SK-MEL-5 (cell line): Measurements from ENCODE around the gene DNAI7. TPM values are rescaled to one million over a fixed set of nuclear protein-coding genes. Genes with fewer than 3 reads are reported as not detected.

Experiments used
- DNase-seq: peaks from one replicate; pipeline ENCODE4 v3.0.0-alpha.2; 2016; ENCODE audit warnings: low read depth, low spot score
- in situ Hi-C: cut with HindIII; loops from 2 replicates; pipeline ENCODE4 v1.10.0; 2016; ENCODE audit warnings: low sequenced_read_pairs, high pct_unique_total_duplicates, low pct_unique_long_range_greater_than_20kb
- total RNA-seq: library from RNA; depleted of rRNA; stranded (reverse); fragments of >200 nt; shearing (Covaris generic); gene quantifications from 2 replicates; pipeline ENCODE4 v1.2.3, GENCODE V29; 2014

DNAI7 gene
- total RNA-seq, 1 experiment from 2014 or later, result 0.21 TPM

DNA sequence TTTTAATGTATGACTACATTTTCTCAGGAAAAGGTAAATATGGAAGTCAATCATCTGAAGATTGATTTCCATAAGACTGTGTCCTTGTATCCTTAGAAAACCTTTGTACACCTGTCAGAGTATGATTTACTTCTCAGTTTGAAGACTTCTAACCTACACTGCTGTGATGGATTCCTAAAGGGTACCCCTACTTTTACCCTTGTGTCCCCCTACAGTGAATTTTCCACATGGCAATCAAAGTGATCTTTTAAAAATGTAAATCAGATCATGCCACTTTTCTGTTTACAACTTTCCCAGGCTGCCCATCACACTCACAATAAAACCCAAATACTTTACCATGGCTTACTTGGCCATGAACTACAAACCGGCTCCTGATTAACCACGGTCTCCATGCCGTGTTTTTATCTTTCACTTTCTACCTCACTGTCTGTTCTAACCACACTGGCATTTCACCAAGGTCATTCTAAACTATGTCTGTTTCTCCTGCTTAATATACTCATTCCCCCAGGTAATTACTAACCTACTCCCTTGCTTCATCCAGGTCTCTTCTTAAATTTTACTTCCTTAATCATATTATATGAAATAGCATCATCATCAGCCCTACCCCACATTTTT lies 8.1 kb downstream of the DNAI7 start:
- in situ Hi-C loops, result no loop called here
- DNase-seq, result no peak

DNA sequence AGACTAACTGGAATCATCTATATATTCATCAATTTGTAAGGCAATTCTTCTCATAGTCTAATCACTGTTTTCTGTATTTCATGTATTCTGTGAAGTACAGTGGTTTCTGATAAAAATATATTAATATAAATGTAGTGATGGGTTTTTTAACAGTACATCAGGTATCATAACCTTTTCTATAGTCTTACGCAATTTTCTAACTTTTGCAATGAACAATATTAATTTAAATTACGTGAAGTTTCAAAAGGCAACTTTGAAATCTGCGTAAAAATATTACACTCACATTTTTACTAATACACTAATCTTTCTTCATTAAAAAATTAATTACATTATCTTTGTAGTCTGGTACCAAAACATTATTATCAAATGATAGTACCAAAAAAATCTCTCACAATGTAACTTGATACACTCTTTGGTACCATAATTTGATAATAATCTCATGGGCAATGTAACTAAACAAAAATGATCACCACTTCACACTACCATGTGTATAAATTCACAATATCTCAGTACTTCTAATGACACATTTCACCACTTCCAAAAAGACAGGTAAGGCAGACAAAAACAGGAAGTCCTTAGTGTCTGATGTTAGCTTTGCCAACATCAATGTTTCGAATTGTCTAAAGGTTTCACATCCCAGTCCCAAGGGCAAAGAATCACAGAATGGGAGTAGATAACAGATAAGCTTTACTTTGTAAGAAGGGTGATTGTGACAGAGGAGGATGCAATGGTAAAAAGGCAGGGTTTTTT lies 8.7 kb downstream of the DNAI7 start:
- in situ Hi-C loops, result no loop called here
- no peak for DNase-seq

DNA sequence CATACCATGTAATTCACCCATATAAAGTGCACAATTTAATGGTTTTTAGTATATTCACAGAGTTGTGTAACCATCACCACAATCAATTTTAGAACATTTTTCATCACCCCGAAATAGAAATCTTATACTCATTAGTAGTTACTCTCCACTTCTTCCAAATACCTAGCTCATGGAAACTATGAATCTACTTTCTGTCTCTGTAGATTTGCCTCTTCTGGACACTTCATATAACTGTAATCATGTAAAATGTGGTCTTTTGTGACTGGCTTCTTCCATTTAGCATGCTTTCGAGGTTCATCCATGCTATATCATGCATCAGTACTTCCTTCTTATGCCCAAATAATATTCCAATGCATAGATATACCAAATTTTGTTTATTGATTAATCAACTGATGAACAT lies 10.8 kb downstream of the DNAI7 start:
- in situ Hi-C loops, result no loop called here
- DNase-seq, result no peak

DNA sequence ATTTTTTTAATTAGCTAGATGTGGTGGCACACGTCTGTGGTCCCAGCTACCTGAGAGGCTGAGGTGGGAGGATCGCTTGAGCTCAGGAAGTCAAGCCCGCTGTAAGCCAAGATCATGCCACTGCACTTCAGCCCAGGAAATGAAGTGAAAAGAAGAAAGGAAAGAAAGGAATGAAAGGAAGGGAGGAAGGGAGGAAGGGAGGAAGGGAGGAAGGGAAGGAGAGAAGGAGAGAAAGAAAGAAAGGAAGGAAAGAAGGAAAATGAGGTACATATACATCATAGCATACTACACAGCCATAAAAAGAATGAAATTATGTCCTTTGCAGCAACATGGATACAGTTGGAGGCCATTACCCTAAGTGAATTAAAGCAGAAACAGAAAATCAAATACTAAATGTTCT lies 12.2 kb downstream of the DNAI7 start:
- no peak for DNase-seq
- in situ Hi-C loops, result no loop called here

DNA sequence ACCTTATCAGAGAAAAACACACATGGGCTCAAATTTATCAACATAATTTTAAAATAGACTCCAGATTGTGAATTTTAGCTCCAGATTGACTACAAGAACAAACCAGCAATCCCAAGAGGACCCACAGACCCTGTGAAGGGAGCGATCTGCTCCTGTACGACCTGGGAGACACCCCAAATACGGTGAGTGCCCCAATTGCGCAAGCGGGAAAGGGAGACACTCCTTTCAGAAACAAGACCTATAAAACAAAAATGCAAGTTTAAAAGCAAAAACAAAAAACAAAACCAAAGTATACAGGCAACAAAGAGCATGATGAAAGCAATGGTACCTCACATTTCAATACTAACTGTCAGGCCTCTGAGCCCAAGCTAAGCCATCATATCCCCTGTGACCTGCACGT lies 32.1 kb downstream of the DNAI7 start:
- DNase-seq, result no peak
- in situ Hi-C loops, result no loop called here

DNA sequence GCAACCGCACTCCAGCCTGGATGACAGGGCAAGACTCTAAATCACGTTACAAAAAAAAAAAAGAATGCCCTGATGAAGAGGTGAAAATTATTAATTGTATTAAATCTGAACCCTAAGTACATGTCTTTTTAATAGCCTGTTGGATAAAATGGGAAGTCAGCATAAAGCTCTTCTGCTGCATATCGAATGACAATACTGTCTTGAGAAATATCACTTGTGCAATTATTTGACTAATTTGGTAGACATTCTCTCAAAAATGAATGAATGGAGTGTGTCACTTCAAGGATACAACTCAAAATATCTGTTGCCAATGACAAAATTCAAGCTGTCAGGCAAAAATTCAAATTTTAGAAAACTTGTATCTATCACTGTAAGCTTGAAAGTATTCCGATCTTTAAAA lies 38.9 kb downstream of the DNAI7 start:
- DNase-seq, result no peak
- in situ Hi-C loops, result no loop called here

DNA sequence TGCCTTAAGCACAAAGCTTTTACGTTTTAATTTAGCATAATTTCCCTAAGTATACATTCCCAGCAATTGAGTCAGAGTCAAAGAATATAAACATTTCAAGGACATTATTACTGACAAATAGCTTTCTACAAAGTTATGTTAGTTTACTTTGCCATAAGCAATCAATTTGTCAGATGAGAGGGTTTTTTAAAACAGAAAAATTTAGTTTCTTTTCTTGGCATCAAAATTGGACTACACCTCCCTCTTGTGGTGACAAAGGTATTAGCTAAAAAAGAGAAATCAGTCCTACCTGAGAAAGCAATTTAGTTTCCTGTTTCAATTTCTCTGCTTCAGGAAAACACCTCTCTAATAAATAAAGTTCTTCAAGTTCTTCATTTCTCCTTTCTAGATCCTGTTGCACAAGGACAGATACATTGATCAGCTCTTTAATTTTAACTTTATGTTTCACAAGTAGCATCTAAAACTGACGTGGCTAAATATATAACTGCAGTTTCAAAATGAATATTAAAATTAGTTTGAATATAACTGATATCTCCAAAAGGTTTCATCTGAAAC lies 39.9 kb downstream of the DNAI7 start:
- DNase-seq, result peak; percentile 42
- in situ Hi-C loops, result no loop called here

DNA sequence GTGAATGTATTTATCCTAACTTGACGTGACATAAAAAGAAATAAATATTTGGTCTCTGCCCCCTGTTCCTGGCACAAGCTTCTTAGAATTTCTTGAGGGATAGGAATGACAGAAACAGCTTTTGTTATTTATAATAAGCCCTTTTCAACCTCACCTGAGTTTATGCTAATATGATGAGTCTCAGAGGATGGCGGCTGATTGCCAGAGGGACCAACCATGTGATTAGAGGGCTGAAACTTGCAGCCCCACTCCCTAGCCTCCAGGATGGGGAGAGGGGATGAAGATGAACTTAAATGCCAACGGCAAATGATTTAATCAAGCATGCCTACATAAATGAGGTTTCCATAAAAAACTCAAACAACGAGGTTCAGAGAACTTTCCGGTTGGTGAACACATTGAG lies 42.9 kb downstream of the DNAI7 start:
- DNase-seq, result no peak
- in situ Hi-C loops, result no loop called here

DNA sequence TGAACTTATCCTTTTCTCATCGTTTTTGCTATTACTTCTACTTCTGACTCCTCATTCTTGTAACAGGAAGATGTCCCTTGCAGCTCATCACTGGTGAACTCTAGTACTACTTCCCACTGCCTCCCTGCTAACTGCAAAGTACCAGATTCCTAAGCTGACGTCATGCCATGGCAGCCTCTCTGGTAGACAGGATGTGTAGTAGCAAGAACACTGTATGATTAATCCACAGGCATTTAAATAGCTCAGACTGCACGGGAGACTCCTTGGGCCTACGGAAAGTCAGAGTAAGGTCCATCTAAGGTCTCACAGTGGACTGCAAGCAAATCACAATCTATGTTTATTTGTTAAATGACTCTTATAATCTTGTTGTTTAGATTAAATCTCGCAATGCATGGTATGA lies 43.5 kb downstream of the DNAI7 start:
- in situ Hi-C loops, result no loop called here
- peak; percentile 61 for DNase-seq

DNA sequence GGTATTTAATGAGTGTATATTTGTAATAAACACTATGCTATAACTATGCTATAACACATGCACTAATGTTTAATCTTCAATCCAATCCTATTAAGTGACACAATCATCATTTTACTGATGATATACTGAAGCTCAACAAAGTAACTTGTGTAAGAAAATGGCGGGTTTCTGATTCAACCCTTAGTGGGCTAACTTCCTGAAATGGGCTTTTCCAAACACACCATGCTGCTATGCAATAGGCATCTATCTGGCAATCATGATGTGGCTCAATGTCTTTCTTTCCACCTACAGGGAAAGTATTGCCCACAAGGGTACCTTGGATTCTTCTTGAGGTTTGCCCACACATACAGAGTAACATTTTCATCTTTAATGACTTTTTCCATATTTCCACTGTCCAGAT lies 48.3 kb downstream of the DNAI7 start:
- no peak for DNase-seq
- in situ Hi-C loops, result no loop called here

DNA sequence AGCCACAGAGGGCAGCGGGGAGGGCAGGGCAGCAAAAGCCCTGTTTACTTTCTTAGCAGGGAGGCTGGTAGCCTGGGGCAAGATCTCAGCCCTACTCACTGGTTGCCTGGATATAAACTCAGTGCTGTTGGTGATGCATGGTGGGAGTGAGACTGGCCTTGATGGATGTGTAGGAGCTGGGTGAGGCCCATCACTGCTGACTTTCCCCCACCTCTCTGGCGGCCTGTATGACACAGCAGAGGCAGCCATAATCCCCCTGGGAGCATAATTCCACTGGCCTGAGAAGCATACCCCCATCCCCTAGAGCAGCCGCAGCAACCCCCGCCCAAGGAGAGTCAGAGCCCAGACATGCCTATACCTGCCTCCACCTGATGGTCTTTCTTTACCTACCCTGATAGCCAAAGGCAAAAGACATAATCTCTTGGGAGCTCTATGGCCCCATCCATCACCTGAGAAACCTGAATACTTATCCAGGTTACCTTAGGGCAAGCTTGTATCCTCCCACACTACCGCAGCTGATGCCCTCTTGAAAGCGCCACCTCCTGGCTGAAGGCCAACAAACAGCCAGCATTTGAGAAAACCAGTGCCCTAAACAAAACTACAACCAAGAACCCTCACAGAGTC lies 59.3 kb downstream of the DNAI7 start:
- in situ Hi-C loops, result no loop called here

DNA sequence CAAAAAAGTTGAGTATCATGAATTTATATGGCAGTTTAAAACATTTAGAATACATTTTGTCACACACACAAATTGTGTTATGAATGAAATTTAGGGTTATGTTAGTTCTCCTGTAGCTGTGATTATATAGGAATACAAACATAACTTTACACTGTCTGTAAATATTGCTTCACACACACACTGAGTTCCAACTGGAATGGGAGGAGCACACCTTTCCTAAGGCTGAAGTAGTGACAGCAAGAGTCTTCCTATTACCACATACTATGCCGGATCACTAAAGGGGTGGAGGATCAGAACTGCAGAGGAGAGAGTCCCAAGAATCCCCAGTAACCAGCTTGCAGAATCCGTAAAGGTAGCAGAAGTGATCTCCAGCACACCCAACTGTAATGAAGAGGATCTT lies 63.7 kb downstream of the DNAI7 start:
- in situ Hi-C loops, result no loop called here
- DNase-seq, result no peak

More for the DNA sequence above, 59.3 kb downstream of the DNAI7 start:
- DNase-seq, result peak; percentile 45

DNA sequence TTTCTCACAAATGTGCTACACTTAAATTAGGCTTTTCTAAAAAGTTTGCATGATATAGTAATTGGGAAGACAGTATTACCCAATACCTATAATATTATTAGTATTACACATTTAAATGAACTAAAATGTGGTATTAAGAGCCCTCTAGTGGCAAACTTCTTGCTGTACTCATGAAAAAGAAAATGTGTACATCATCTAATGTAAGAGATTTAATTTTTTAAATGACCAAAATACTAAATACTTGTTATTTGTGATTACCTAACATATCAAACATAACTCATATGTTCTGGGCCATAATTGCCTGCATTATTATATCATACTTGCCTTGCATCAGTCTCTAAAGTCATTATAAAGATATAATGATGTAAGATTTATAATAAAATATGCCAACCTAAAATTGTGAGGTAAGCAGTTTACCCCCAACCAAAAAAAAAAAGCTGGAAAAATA lies 64.2 kb downstream of the DNAI7 start:
- DNase-seq, result peak; percentile 69
- in situ Hi-C loops, result no loop called here

DNA sequence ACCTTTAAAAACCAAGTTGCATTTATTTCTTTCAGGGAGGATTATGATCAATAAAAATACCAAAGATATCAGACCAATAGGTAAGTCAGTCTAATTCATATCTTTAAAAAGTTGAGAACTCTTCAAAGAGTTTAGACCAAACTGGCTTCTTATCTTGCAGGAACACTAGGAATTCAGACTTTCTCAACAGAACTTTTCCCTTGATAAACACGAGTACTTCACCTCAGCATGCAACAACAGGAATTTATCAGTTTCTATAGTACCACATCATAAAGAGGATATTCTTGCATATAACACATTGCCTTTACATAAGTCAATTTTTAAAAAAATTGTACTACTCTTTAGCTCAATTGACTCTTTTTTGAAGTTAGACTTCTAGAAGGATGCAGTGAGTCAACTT lies 68.2 kb downstream of the DNAI7 start:
- no peak for DNase-seq
- in situ Hi-C loops, result no loop called here

DNA sequence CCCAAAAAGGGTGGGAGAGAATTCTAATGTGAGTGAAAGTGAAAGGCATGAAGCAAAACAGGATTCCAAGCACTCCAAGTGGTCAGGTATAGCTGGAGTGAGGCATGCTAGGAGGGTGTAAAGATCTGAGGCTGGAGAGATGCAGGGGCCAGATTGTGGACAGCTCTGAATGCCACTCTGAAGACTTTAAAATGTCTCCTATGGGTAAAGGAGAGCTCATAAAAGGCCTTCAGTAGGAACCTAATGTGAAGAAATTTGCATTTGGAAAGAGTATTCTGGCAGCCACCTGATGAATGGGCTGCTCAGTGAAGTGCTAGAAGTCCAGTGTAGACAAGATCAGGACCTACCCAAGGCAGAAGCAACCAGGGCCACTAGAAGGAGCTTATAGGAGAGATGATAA lies 68.9 kb downstream of the DNAI7 start:
- in situ Hi-C loops, result no loop called here
- no peak for DNase-seq

DNA sequence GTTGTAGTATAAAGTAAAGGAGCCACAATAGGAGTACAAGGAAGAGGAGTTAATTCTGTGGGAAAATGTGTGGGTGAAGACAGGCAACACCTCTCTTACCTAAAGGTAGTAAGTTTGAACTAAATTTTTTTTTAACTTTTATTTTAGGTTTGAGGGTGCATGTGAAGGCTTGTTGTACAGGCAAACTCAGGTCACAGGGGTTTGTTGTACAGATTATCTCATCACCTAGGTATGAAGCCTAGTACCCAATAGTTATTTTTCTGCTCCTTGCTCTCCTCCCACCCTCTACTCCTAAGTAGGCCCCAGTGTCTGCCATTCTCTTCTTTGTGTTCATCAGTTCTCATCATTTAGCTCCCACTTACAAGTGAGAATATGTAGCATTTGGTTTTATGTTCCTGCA lies 70.5 kb downstream of the DNAI7 start:
- in situ Hi-C loops, result no loop called here
- no peak for DNase-seq

DNA sequence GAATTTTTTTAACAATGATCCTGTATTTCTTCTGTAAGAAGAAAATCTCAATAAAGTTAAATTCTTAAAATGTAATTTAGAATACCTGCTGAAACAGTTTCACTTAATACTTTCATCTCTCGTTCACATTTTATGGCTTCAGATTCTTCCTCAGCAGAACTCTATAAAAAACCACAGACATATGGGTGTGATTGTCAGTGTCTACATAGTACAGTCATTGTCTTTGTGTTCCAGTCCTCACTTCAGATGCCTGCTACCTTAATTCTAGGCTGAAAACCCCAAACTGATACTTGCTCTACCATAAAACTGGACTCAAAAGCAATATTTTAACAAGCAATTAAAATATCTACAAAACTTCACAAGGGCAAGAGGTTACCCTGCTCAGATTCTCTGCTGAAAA lies 71.8 kb downstream of the DNAI7 start:
- peak; percentile 15 for DNase-seq
- in situ Hi-C loops, result no loop called here

DNA sequence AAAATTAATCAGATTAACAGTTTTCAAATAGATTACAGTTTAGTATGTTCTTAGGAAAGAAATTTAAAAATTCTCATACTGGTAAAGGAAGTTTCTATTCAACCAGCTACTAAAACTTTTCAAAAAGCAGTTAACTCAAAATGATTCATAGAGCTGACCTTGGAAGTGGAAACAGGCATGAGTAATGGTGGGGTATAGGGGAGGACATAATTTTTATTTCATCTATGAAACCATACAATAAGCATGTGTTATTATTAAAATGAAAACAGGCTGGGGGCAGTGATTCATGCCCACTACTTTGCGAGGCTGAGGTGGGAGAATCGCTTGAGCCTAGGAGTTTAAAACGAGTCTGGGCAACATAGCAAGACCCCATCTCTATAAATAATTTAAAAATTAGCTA lies 73.0 kb downstream of the DNAI7 start:
- in situ Hi-C loops, result no loop called here
- DNase-seq, result no peak

DNA sequence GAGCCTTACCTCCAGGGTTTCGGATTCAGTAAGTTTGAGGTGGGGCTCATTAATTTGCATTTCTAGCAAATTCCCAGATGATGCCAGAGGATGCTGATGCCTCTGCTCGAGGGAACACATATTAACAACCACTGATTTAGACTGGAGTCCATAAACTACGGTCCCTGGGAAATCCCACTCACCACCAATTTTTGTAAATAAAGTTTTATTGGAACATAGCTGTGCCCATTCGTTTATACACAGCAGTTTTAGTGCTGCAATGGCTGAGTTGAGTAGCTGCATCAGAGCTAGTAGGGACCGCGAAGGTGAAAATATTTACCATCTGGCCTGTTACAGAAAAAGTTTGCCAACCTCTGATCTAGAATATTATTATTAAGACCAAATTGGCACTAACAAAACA lies 73.8 kb downstream of the DNAI7 start:
- in situ Hi-C loops, result no loop called here
- no peak for DNase-seq
